ENCODE measurements around the gene HMGXB3.

GRCh38 chr5:150081541-150082283, 81.2 kb downstream of the HMGXB3 start:
- TF ChIP-seq EZH2 (IDR thresholded peaks at IDR 0.05), result no peak
- TF ChIP-seq CTCF (IDR thresholded peaks at IDR 0.05), result no peak

All from neural progenitor cell (in vitro differentiated cells).